ENCODE data around the gene TMEM203.
"Not testable (repeated sequence)": the region's sequence is repeated elsewhere in the genome, so short reads cannot be mapped to it uniquely, and the experiment has no call there.

The TMEM203 gene

GRCh38 chr9:137247135-137247915, 41.9 kb upstream of the TMEM203 start:
- H3K9me3 ChIP-seq (ENCODE audit: control insufficient read depth, low read length), result no peaks in the 10 kb centered on the region
- DNase-seq (ENCODE audit: low read depth), result no peak
- no peak overlapping the region for H3K9ac ChIP-seq (ENCODE audit: low read length)
- H3K27me3 ChIP-seq (replicated peaks; ENCODE audit: control insufficient read depth, insufficient read depth, low read length), result peaks cover 6% of the 10 kb centered on the region
- H3K36me3 ChIP-seq (ENCODE audit: control insufficient read depth, insufficient read depth, low read length, severe bottlenecking), result peaks cover 15% of the 10 kb centered on the region
- H3K4me1 ChIP-seq (ENCODE audit: control insufficient read depth, insufficient read depth, low read length), result peaks cover 20% of the 10 kb centered on the region
- H3K4me3 ChIP-seq (ENCODE audit: low read length), result no peak overlapping the region

- peaks cover 6% of the 10 kb centered on the region for H3K27me3 ChIP-seq (replicated peaks; ENCODE audit: control insufficient read depth, insufficient read depth, low read length)
- no peaks in the 10 kb centered on the region for H3K9me3 ChIP-seq (ENCODE audit: control insufficient read depth, low read length)
- H3K4me1 ChIP-seq (ENCODE audit: control insufficient read depth, insufficient read depth, low read length), result peaks cover 22% of the 10 kb centered on the region
- DNase-seq (ENCODE audit: low read depth), result no peak
- H3K9ac ChIP-seq (ENCODE audit: low read length), result no peak overlapping the region
- no peak overlapping the region for H3K4me3 ChIP-seq (ENCODE audit: low read length)
- H3K36me3 ChIP-seq (ENCODE audit: control insufficient read depth, insufficient read depth, low read length, severe bottlenecking), result peaks cover 18% of the 10 kb centered on the region
Measured at GRCh38 chr9:137245450-137246421, 40.3 kb upstream of the TMEM203 start.

DNA sequence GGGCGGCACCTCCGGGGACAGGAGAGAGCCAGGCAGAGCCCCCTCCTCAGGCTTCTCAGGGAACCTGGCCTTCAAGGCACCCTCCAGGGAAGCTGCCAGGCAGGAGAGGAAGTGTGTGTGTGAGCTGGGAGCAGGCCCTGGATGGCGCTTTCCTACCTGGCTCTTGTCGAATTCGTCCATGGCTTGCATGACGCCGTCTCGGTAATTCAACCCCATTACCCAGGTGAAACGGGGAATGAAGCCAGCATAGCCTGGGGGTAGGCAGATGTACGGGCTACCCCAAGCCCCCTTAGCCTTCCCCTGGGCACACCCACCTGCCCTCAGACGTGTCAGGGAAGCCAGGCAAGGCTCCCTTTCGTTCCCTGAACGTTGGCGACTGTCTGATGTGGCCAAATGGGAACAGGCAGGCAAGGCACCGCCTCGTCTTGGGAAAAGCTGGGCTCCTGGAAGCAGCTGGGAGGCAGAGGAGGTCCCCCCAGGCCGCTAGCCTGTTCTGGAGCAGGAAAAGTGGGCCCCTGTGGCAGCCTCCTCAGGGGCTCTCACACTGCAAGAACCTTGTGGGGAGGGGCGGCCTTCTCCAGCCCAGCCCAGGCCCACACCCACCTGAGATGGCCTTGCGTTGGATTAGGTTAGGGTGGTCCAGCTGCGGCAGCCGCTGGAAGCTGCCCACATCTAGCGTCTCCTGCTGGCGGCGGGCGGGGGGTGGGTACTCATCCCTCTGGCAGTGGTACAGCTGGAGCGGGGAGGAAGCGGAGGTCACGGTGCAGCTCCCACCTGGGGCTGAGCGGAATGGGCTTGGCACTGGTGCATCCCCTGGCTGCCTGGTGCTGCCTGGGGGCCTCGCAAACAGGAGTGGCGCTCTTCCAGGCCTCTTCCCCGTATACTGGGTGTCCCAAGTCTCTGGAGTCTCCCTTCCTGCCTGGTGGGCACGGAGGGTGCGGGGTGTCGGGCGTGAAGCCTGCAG, 39.3 kb upstream of the TMEM203 start:
- H3K9me3 ChIP-seq (ENCODE audit: control insufficient read depth, low read length), result no peaks in the 10 kb centered on the region

GRCh38 chr9:137243626-137244485, 38.4 kb upstream of the TMEM203 start:
- Histone ChIP-seq H3K4me1 (ENCODE audit: control insufficient read depth, insufficient read depth, low read length) (peaks cover 17% of the 10 kb centered on the region), H3K9me3 (ENCODE audit: control insufficient read depth, low read length) (no peaks in the 10 kb centered on the region), H3K4me3 (ENCODE audit: low read length) (no peak overlapping the region), H3K27me3 (replicated peaks; ENCODE audit: control insufficient read depth, insufficient read depth, low read length) (peaks cover 2% of the 10 kb centered on the region), H3K9ac (ENCODE audit: low read length) (peak overlapping the region; percentile 10), H3K36me3 (ENCODE audit: control insufficient read depth, insufficient read depth, low read length, severe bottlenecking) (peaks cover 18% of the 10 kb centered on the region)
- no peak for DNase-seq (ENCODE audit: low read depth)

More for the DNA sequence above, 39.3 kb upstream of the TMEM203 start:
- no peak for DNase-seq (ENCODE audit: low read depth)
- H3K4me1 ChIP-seq (ENCODE audit: control insufficient read depth, insufficient read depth, low read length), result peaks cover 14% of the 10 kb centered on the region
- peaks cover 18% of the 10 kb centered on the region for H3K36me3 ChIP-seq (ENCODE audit: control insufficient read depth, insufficient read depth, low read length, severe bottlenecking)
- H3K4me3 ChIP-seq (ENCODE audit: low read length), result no peak overlapping the region
- peak overlapping the region; percentile 10 for H3K9ac ChIP-seq (ENCODE audit: low read length)
- H3K27me3 ChIP-seq (replicated peaks; ENCODE audit: control insufficient read depth, insufficient read depth, low read length), result peaks cover 5% of the 10 kb centered on the region

DNA sequence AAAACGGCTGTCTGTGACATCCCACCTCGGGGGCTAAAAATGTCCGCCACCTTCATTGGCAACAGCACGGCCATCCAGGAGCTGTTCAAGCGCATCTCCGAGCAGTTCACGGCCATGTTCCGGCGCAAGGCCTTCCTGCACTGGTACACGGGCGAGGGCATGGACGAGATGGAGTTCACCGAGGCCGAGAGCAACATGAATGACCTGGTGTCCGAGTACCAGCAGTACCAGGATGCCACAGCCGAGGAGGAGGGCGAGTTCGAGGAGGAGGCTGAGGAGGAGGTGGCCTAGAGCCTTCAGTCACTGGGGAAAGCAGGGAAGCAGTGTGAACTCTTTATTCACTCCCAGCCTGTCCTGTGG, 37.8 kb upstream of the TMEM203 start:
- Histone ChIP-seq H3K4me1 (ENCODE audit: control insufficient read depth, insufficient read depth, low read length) (peaks cover 23% of the 10 kb centered on the region), H3K36me3 (ENCODE audit: control insufficient read depth, insufficient read depth, low read length, severe bottlenecking) (peaks cover 18% of the 10 kb centered on the region), H3K9ac (ENCODE audit: low read length) (peak overlapping the region; percentile 10)
- H3K4me3 ChIP-seq (ENCODE audit: low read length); DNase-seq (ENCODE audit: low read depth); H3K9me3 ChIP-seq (ENCODE audit: control insufficient read depth, low read length); H3K27me3 ChIP-seq (replicated peaks; ENCODE audit: control insufficient read depth, insufficient read depth, low read length): not testable (repeated sequence)

- Histone ChIP-seq H3K9ac (ENCODE audit: low read length) (peak overlapping the region; percentile 93), H3K4me1 (ENCODE audit: control insufficient read depth, insufficient read depth, low read length) (peaks cover 23% of the 10 kb centered on the region), H3K4me3 (ENCODE audit: low read length) (peak overlapping the region; percentile 91), H3K9me3 (ENCODE audit: control insufficient read depth, low read length) (no peaks in the 10 kb centered on the region), H3K36me3 (ENCODE audit: control insufficient read depth, insufficient read depth, low read length, severe bottlenecking) (peaks cover 18% of the 10 kb centered on the region), H3K27me3 (replicated peaks; ENCODE audit: control insufficient read depth, insufficient read depth, low read length) (peaks cover 2% of the 10 kb centered on the region)
- no peak for DNase-seq (ENCODE audit: low read depth)
Measured at GRCh38 chr9:137242269-137243203, 37.1 kb upstream of the TMEM203 start.

GRCh38 chr9:137241490-137242268, 36.2 kb upstream of the TMEM203 start:
- DNase-seq (ENCODE audit: low read depth), result peak; percentile 83
- H3K4me3 ChIP-seq (ENCODE audit: low read length), result peak overlapping the region; percentile 91
- H3K9me3 ChIP-seq (ENCODE audit: control insufficient read depth, low read length), result no peaks in the 10 kb centered on the region
- peak overlapping the region; percentile 93 for H3K9ac ChIP-seq (ENCODE audit: low read length)
- H3K36me3 ChIP-seq (ENCODE audit: control insufficient read depth, insufficient read depth, low read length, severe bottlenecking), result peaks cover 18% of the 10 kb centered on the region
- H3K4me1 ChIP-seq (ENCODE audit: control insufficient read depth, insufficient read depth, low read length), result peaks cover 26% of the 10 kb centered on the region
- H3K27me3 ChIP-seq (replicated peaks; ENCODE audit: control insufficient read depth, insufficient read depth, low read length), result peaks cover 2% of the 10 kb centered on the region

DNA sequence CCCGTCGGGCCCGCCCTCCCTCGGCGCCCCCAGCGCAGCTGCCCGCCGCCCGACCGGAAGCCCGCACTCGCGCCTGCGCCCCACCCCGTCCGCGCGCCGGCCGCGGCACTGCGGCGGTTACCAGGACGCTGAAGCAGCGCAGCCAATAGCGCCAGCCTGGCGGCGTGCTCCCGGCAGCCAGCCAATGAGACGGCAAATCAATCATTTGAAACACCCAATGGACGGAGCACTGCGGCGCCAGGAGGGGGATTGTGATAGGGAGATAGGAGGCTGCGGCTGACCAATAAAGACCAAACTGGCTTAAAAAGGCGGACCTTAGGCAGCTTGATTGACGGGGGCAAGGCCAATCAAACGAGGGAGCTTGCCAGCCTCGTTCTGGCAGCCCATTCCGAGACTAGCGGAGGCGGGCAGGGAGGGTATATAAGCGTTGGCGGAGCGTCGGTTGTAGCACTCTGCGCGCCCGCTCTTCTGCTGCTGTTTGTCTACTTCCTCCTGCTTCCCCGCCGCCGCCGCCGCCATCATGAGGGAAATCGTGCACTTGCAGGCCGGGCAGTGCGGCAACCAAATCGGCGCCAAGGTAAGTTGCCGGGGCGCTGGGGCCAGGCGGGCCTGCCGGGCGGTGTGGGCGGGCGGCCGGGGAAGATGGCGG, 35.5 kb upstream of the TMEM203 start, which contains the start of gene TUBB4B:
Gene TUBB4B, plus strand, starts transcription at position 447 of the 649 bp plus-strand sequence. Its CDS starts 74 bp downstream, at position 521.
- Histone ChIP-seq H3K27me3 (replicated peaks; ENCODE audit: control insufficient read depth, insufficient read depth, low read length) (peaks cover 2% of the 10 kb centered on the region), H3K9me3 (ENCODE audit: control insufficient read depth, low read length) (no peaks in the 10 kb centered on the region), H3K9ac (ENCODE audit: low read length) (peak within 1 kb of the TSS; percentile 93), H3K36me3 (ENCODE audit: control insufficient read depth, insufficient read depth, low read length, severe bottlenecking) (peaks cover 18% of the 10 kb centered on the region), H3K4me1 (ENCODE audit: control insufficient read depth, insufficient read depth, low read length) (peaks cover 31% of the 10 kb centered on the region), H3K4me3 (ENCODE audit: low read length) (peak within 1 kb of the TSS; percentile 91)
- DNase-seq (ENCODE audit: low read depth), result peak; percentile 99

All from adipocyte (in vitro differentiated cells).